K562 (cell line): ENCODE measurements around the gene SRGAP3. TPM values are rescaled to one million over a fixed set of nuclear protein-coding genes. Genes with fewer than 3 reads are reported as not detected.

Experiments
- DLX4 ChIP-seq: fragments of 250-450 bp; sonication (Bioruptor Pico); IDR thresholded peaks from 2 replicates; pipeline ENCODE4 v1.6.1; 2021; ENCODE audit warnings: mild to moderate bottlenecking
- ZNF407 ChIP-seq: fragments of 450-650 bp; IDR thresholded peaks from 2 replicates; pipeline ENCODE4 v1.6.1; 2016; ENCODE audit warnings: low read depth
- ZNF449 ChIP-seq: fragments of 250-450 bp; sonication (Bioruptor Pico); IDR thresholded peaks from 2 replicates; pipeline ENCODE4 v1.8.0; 2022; ENCODE audit warnings: moderate library complexity, mild to moderate bottlenecking, inconsistent platforms
- polyA plus RNA-seq, 8 experiments: library from polyadenylated mRNA; depleted of rRNA in 4 of 8; stranded (reverse) in 5 of 8; unstranded in 3 of 8; fragments of >200 nt; fragmentation: Nextera tagmentation in 2 of 8; fragmentation: Illumina TruSeq in 1 of 8; extraction: Ambion mirVana in 2 of 8; extraction: Trizol in 1 of 8; gene quantifications; 2 replicates each; pipeline versions ENCODE4 v1.2.1 to v1.2.3, GENCODE V29; 2011 to 2014; ENCODE audit warnings: inconsistent platforms in 1 of 8, missing spikeins in 1 of 8
- total RNA-seq, 7 experiments: library from RNA; depleted of rRNA in 6 of 7; stranded (reverse); fragments of >200 nt in 6 of 7; fragmentation: Illumina TruSeq in 2 of 7; extraction: Trizol in 2 of 7; gene quantifications; 2 replicates each; pipeline versions ENCODE4 v1.2.1 to v1.2.3, GENCODE V29; 2011 to 2021; ENCODE audit warnings: low replicate concordance in 1 of 7

SRGAP3 gene
- total and polyA plus RNA-seq, 9 of the 15 experiments (the other 6 are each of a cell fraction or from before 2014, with no cell fraction given), result 0.11 to 0.85 (median 0.35) TPM; not detected in 2

GRCh38 chr3:9059489-9060400 lies 189.7 kb downstream of the SRGAP3 start (continued):
- TF ChIP-seq ZNF407 (no peak), ZNF449 (CRISPR knock-in tag) (no peak), DLX4 (CRISPR knock-in tag) (no peak)
- TF ChIP-seq, all 486 proteins: peak for 0
